IPS-15b (cell line): ENCODE measurements around the gene ABCC10.

Source experiments
- H3K27me3 ChIP-seq: one replicate; pipeline ENCODE4 v1.6.1; 2013; ENCODE audit warnings: low read length; ENCODE audit not compliant: control insufficient read depth, insufficient read depth
- H3K36me3 ChIP-seq: one replicate; pipeline ENCODE4 v1.6.1; 2013; ENCODE audit warnings: low read length; ENCODE audit not compliant: control insufficient read depth, insufficient read depth
- H3K4me1 ChIP-seq: one replicate; pipeline ENCODE4 v1.6.1; 2013; ENCODE audit warnings: mild to moderate bottlenecking, low read length; ENCODE audit not compliant: control insufficient read depth, insufficient read depth
- H3K4me3 ChIP-seq: one replicate; pipeline ENCODE4 v1.5.1; 2013; ENCODE audit warnings: low read depth, low read length
- H3K9ac ChIP-seq: one replicate; pipeline ENCODE4 v1.6.1; 2013; ENCODE audit warnings: low read depth, mild to moderate bottlenecking, low read length
- H3K9me3 ChIP-seq: one replicate; pipeline ENCODE4 v1.6.1; 2013; ENCODE audit warnings: mild to moderate bottlenecking, low read length; ENCODE audit not compliant: control insufficient read depth, insufficient read depth

Gene ABCC10

DNA sequence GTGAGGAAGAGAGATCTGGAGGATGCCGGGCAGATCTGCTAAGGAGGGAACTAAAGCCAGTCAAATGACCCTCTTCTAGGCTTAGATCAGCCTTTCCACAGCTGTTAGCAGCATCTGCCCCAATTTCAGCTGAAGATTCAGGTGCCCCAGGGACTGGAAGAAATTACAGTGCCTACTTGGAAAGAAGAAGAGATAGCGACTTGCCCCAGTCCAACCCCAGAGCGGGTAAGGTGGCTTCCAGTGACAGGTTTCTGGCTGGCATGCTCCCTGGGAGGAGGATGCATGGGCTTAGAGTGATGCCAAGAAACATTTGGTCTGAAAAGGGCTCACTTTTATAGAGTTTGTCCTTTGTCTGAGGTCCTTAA lies 50.6 kb downstream of the ABCC10 start:
- H3K9ac ChIP-seq = peak overlapping the region; percentile 73
- H3K27me3 ChIP-seq = no peaks in the 10 kb centered on the region
- H3K4me3 ChIP-seq = peak overlapping the region; percentile 72
- H3K9me3 ChIP-seq = no peaks in the 10 kb centered on the region
- peaks cover 3% of the 10 kb centered on the region for H3K36me3 ChIP-seq
- H3K4me1 ChIP-seq = peaks cover 22% of the 10 kb centered on the region

DNA sequence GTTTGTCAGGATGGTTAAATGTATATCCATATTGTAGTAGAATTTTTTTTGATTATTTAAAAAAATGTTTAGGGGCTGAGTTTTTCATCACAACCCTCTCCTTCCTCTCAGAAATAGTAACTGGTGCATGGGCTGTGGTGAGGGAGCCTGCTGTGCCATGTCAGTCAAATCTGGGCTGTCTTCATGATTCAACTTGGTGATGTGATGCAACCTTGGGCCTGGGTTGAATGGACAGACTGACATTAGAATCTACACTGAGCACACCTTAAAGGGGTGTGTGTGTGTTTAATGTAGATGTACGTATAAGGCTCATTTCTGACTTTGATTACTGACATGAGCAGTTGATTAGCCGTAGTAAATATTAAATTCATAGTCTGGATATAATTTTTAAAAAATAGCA lies 53.7 kb downstream of the ABCC10 start:
- Histone ChIP-seq H3K9me3 (no peaks in the 10 kb centered on the region), H3K36me3 (peaks cover 3% of the 10 kb centered on the region), H3K27me3 (no peaks in the 10 kb centered on the region), H3K4me1 (peaks cover 22% of the 10 kb centered on the region), H3K9ac (no peak overlapping the region), H3K4me3 (no peak overlapping the region)

DNA sequence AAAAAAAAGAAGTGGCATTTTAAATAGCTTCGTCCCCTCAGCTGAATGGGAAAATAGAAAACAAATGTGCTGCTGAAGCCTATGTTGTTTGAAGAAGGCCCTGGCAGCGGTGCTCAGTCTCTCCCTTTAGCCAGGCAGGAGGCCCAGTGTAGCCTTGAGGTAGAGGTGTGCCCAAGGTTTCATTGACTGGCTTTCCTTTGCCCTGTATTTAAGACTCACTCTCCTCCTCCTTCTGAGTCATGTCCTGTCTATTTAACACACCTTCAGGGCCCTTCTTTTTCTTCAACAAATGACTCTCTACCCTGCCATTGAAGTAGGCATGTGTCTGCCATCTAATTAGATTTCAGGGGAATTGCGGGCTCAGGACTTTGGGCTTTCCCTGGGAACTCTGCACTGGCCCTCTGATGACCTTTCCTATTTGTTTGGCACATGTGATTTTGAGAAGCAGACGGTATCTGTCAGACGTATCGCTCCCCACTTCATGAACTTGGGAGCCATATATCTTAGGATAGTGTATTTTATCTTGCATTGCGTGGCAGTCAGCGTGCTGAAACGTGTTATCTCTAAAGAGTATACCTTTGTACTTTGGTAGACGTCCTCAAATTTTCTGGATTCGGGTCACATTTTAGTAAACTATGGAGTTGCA lies 54.4 kb downstream of the ABCC10 start:
- no peaks in the 10 kb centered on the region for H3K27me3 ChIP-seq
- H3K9ac ChIP-seq = no peak overlapping the region
- H3K9me3 ChIP-seq = no peaks in the 10 kb centered on the region
- peak overlapping the region; percentile 2 for H3K4me3 ChIP-seq
- peaks cover 3% of the 10 kb centered on the region for H3K36me3 ChIP-seq
- H3K4me1 ChIP-seq = peaks cover 21% of the 10 kb centered on the region

DNA sequence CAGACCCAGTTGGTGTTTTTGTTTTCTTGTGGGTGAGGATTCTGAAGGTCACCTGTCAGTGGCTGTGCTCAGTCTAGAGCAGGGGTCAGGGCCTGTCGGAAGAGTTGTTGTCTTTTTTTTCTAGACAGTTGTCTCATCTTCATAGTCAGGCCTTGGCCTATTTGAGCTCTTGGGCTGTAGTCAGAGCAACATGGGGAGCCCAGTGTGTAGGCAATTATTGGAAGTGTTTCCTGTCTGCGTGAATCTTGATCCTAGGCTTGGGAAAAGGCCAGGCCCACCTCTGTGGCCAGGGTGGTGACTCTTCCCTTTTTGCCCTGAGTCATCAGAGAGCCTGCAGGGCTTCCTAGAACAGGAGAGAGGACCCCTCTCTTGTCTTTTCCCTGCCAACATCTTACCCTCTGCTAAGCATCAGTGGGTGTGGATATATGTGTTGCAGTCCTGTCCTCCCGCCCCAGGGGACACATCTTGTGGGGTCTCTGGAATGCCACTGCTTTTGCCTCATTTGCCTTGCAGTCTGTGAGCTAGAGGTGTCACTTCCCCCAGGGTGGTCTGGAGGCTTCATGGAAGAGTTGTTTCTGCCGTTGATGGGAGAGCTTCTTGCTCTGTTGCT lies 61.4 kb downstream of the ABCC10 start:
- Histone ChIP-seq H3K36me3 (no peaks in the 10 kb centered on the region), H3K4me3 (no peak overlapping the region), H3K9me3 (no peaks in the 10 kb centered on the region), H3K9ac (no peak overlapping the region), H3K27me3 (no peaks in the 10 kb centered on the region), H3K4me1 (no peaks in the 10 kb centered on the region)

DNA sequence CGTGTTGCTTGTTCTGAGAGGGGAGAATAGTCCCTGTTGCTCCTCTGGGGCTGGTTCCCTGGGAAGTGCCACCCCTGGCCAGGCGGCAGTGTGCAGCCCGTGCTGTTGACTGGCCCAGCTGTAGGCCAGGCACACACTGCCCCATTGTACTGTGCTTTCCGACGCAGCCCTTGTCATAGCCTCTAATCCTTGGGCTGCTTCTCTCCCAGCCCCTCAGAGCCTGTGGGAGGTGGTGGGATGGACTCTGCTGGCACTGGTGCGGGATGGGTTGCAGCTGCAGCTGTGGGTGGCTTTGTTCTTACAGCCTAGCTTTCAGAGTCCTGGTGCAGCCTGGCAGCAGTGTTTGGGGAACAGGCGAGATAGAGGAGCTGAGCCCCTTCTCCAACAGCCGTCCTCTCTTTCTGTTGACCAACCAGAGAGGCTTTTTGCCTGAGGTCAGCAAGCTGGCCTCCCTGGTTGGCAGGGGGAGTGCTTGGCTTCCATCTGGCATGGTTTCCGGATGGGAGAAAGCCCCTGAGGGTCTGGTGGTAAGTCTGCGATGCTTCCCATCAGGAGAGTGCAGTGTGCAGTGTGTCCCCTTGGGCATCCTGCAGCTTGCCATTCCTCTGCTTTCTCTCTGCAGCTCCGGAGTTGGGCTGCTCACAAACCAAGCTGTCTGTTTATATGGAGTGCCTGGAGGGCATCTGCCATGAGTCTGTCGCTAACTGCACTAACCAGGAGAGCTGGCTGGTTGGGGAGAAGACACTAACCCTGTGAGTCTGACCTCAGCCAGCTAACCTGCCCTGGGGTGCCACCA lies 62.1 kb downstream of the ABCC10 start:
- Histone ChIP-seq H3K4me3 (no peak overlapping the region), H3K27me3 (no peaks in the 10 kb centered on the region), H3K9ac (no peak overlapping the region), H3K4me1 (no peaks in the 10 kb centered on the region), H3K36me3 (no peaks in the 10 kb centered on the region), H3K9me3 (no peaks in the 10 kb centered on the region)

DNA sequence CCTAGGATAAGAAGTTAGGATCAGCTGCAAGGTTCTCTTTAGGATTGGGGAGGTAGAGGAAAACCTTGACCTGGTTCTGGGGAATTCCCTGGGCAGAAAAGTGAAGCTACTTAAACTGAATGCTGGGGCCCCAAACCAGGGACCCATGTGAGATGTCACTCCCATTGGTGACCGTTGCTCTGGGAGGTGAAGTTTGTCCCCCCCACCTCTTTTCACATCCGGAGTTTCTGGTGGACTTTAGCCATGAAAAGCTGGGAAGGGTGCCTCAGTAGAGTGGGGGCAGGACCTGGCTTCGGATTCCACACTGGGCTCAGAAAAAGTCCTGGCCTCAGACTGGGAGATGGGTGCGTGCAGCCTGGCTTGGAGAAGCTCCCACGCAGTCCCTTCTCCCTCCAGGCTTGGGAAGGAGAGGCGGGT lies 63.2 kb downstream of the ABCC10 start:
- H3K36me3 ChIP-seq = no peaks in the 10 kb centered on the region
- H3K4me3 ChIP-seq = no peak overlapping the region
- H3K27me3 ChIP-seq = no peaks in the 10 kb centered on the region
- no peaks in the 10 kb centered on the region for H3K9me3 ChIP-seq
- H3K9ac ChIP-seq = no peak overlapping the region
- H3K4me1 ChIP-seq = no peaks in the 10 kb centered on the region

DNA sequence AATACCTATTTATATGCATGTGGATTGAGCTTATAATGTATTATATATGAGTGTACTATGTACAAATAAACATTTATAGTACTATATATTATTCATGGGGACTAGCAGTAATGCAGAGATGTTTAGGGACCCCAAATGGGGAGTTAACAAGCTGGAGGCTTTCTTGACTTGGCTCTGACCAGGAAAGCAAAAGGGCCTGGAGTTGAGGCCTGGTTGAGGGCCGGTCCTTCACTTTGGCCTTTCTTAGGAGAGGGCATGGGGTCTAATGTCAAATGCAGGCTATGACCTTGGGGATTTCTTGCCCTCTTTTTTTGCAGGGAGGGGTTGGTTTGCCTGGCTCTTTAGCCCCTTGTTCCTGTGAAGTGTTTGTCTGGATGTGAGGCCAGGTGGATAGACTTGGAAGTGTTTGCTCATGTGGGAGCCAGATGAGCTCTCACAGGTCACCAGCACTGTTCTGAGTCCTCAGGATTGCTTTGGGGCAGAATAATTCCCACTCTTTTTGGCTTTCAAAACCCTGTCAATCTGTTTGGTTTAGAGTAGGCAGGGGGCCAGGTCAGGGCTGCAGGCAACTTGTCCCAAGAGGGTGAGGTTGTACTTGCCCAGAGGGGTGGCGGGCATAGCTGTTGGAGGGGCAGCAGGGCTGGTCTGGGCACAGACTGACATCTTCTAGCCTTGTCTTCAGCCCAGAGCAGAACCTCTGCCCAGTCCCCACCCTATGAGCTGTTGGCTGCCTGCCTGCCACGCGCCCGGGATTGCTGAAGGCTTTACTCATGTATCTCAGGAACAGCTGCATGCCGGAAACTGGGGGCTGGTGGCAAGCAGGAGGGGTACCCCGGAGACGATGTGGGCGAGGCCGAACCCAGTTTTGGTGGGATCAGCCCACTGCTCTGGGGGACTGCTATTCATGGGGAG lies 64.7 kb downstream of the ABCC10 start:
- no peak overlapping the region for H3K9ac ChIP-seq
- H3K4me1 ChIP-seq = peaks cover 3% of the 10 kb centered on the region
- H3K36me3 ChIP-seq = no peaks in the 10 kb centered on the region
- H3K4me3 ChIP-seq = no peak overlapping the region
- no peaks in the 10 kb centered on the region for H3K9me3 ChIP-seq
- no peaks in the 10 kb centered on the region for H3K27me3 ChIP-seq

DNA sequence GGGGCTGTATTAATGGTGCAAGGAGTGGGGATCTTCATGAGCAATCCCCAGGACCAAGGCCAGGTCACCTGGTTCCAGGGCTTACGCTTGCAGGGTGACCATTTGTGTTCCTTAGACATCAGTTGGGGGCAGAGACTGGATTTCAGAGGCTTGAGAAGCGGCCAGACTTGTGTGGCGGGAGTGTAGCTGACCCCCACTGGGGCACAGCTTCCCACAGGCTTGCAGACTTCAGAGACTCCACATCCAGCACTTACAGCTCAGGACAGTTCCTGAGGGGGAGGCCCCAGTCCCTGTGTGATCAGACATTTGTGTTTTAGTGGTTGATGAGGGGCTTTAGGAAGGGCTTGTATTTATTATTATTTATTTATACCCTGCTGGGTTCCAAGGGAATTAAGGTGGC lies 65.3 kb downstream of the ABCC10 start:
- no peak overlapping the region for H3K4me3 ChIP-seq
- H3K27me3 ChIP-seq = no peaks in the 10 kb centered on the region
- H3K9ac ChIP-seq = no peak overlapping the region
- no peaks in the 10 kb centered on the region for H3K9me3 ChIP-seq
- peaks cover 5% of the 10 kb centered on the region for H3K36me3 ChIP-seq
- peaks cover 3% of the 10 kb centered on the region for H3K4me1 ChIP-seq

DNA sequence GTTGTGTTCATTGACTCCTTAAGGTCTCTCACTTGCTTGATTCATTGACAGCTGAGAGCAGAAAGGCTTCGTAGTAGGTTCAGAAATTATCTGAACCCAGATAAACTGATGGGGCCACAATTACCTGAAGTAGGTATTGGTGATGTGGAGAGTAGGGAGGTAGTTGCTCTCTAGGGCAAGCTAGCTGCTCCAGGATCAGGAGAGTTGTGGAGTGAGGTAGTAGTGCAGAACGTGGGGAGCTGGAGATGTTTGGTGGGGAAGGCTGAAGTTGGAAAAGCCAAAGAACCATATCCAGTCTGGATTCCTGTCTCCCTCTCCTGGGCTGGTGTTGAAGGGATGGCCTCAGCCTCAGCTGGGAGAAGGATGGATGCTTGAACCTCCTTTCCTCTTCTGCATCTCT lies 65.9 kb downstream of the ABCC10 start:
- H3K4me1 ChIP-seq = peaks cover 3% of the 10 kb centered on the region
- H3K27me3 ChIP-seq = no peaks in the 10 kb centered on the region
- peaks cover 9% of the 10 kb centered on the region for H3K36me3 ChIP-seq
- no peaks in the 10 kb centered on the region for H3K9me3 ChIP-seq
- H3K9ac ChIP-seq = no peak overlapping the region
- no peak overlapping the region for H3K4me3 ChIP-seq

DNA sequence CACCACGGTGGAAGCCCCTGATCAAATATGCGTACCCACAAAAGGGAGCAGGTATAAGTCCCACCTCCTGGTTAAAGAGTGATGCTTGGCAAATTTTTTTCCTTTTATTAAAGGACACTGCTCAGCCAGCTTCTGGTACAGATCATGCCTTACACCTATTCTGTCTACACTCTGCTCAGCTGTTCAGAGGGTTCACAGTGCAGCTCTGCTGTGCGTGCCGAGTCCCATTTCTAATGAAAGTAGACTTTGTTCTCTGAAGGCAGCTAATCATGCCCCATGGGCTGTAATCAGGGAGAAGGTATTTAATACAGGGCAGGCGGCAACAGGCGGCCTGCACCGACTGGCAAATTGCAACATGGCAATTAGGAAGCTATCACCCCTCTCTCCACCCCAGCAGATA lies 66.5 kb downstream of the ABCC10 start:
- no peaks in the 10 kb centered on the region for H3K27me3 ChIP-seq
- no peak overlapping the region for H3K9ac ChIP-seq
- H3K4me1 ChIP-seq = peaks cover 3% of the 10 kb centered on the region
- H3K36me3 ChIP-seq = peaks cover 13% of the 10 kb centered on the region
- H3K4me3 ChIP-seq = no peak overlapping the region
- H3K9me3 ChIP-seq = no peaks in the 10 kb centered on the region

DNA sequence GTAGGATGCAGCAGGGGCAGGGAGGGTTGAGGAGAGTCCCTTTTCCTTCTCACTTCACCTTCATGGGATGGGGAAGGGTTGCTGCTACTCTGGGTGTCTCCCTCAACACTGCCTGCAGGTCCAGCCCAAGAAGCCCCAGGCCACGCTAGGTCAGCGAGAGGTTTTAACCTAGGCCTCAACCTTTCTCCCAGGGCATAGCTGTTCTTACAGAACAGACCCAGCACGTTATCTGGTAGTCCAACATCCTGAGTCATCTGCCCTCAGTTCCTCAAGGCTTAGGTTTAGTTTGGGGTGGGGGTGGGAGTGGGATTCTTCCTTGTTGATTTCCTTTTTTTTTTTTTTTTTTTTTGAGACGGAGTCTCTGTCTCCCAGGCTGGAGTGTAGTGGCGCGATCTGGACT lies 67.0 kb downstream of the ABCC10 start:
- Histone ChIP-seq H3K27me3 (no peaks in the 10 kb centered on the region), H3K9me3 (no peaks in the 10 kb centered on the region), H3K4me3 (no peak overlapping the region), H3K36me3 (peaks cover 18% of the 10 kb centered on the region), H3K4me1 (peaks cover 3% of the 10 kb centered on the region), H3K9ac (no peak overlapping the region)
